ENCODE results near the gene PTAFR.

The PTAFR gene

GRCh38 chr1:28119556-28119955 is 56.9 kb downstream of the PTAFR start:
- TF ChIP-seq CTCF (IDR thresholded peaks at IDR 0.05; ENCODE audit: control extremely low read depth, extremely low read depth, low read depth, missing control alignments) = no peak
- ChIA-PET POLR2A (no interaction called here), CTCF (interaction anchor here (1.2 to 2.7 kb wide), 3 partner anchors 10 to 28 kb away, joined by 3 to 13 read pairs (median 6); no protein-coding TSS in a partner anchor)
- DNase-seq (ENCODE audit: extremely low spot score) = no peak

GRCh38 chr1:28118640-28119307 is 57.7 kb downstream of the PTAFR start:
- POLR2A ChIA-PET = interaction anchor here (0.6 kb wide), 1 partner anchor 54 kb away, joined by 17 read pairs; no protein-coding TSS in a partner anchor
- TF ChIP-seq CTCF (IDR thresholded peaks at IDR 0.05; ENCODE audit: control extremely low read depth, extremely low read depth, low read depth, missing control alignments) = no peak
- CTCF ChIA-PET = interaction anchor here (1.7 to 2.7 kb wide), 2 partner anchors 9 to 27 kb away, joined by 6 to 13 read pairs; no protein-coding TSS in a partner anchor
- DNase-seq (ENCODE audit: extremely low spot score) = no peak

- ChIA-PET POLR2A (interaction anchor here (0.7 kb wide), 1 partner anchor 437 kb away, joined by 3 read pairs; no protein-coding TSS in a partner anchor), CTCF (interaction anchor here (1.5 to 1.7 kb wide), 3 partner anchors 24 to 35 kb away, joined by 4 to 9 read pairs (median 5); no protein-coding TSS in a partner anchor)
- no peak for TF ChIP-seq CTCF (IDR thresholded peaks at IDR 0.05; ENCODE audit: control extremely low read depth, extremely low read depth, low read depth, missing control alignments)
- no peak for DNase-seq (ENCODE audit: extremely low spot score)
Observed at GRCh38 chr1:28115267-28115666, 61.2 kb downstream of the PTAFR start.

GRCh38 chr1:28114844-28115243 is 61.6 kb downstream of the PTAFR start:
- no peak for DNase-seq (ENCODE audit: extremely low spot score)
- CTCF ChIA-PET = interaction anchor here (1.4 to 1.7 kb wide), 4 partner anchors 8 to 36 kb away, joined by 3 to 9 read pairs (median 4); no protein-coding TSS in a partner anchor
- POLR2A ChIA-PET = interaction anchor here (0.7 kb wide), 1 partner anchor 437 kb away, joined by 3 read pairs; no protein-coding TSS in a partner anchor
- no peak for TF ChIP-seq CTCF (IDR thresholded peaks at IDR 0.05; ENCODE audit: control extremely low read depth, extremely low read depth, low read depth, missing control alignments)

- peak; percentile 26 for TF ChIP-seq CTCF (IDR thresholded peaks at IDR 0.05; ENCODE audit: control extremely low read depth, extremely low read depth, low read depth, missing control alignments)
- POLR2A ChIA-PET = no interaction called here
- no peak for DNase-seq (ENCODE audit: extremely low spot score)
- CTCF ChIA-PET = interaction anchor here (0.9 to 2.6 kb wide), 13 partner anchors 11 to 96 kb away, joined by 3 to 27 read pairs (median 5); partner anchors contain the start of genes EYA3 and PTAFR
Observed at GRCh38 chr1:28113242-28113572, 63.3 kb downstream of the PTAFR start.

- no peak for DNase-seq (ENCODE audit: extremely low spot score)
- POLR2A ChIA-PET = no interaction called here
- TF ChIP-seq CTCF (IDR thresholded peaks at IDR 0.05; ENCODE audit: control extremely low read depth, extremely low read depth, low read depth, missing control alignments) = no peak
- CTCF ChIA-PET = interaction anchor here (0.9 to 2.6 kb wide), 18 partner anchors 8 to 97 kb away, joined by 3 to 27 read pairs (median 5); partner anchors contain the start of genes EYA3 and PTAFR
Observed at GRCh38 chr1:28112388-28113241, 63.9 kb downstream of the PTAFR start.
